ENCODE results near the gene PSTPIP1. TPM values are rescaled to one million over a fixed set of nuclear protein-coding genes. Genes with fewer than 3 reads are reported as not detected.

PSTPIP1 gene
- total and polyA plus RNA-seq, 2 experiments from 2014 or later = 0.80 TPM; not detected in 1

DNA sequence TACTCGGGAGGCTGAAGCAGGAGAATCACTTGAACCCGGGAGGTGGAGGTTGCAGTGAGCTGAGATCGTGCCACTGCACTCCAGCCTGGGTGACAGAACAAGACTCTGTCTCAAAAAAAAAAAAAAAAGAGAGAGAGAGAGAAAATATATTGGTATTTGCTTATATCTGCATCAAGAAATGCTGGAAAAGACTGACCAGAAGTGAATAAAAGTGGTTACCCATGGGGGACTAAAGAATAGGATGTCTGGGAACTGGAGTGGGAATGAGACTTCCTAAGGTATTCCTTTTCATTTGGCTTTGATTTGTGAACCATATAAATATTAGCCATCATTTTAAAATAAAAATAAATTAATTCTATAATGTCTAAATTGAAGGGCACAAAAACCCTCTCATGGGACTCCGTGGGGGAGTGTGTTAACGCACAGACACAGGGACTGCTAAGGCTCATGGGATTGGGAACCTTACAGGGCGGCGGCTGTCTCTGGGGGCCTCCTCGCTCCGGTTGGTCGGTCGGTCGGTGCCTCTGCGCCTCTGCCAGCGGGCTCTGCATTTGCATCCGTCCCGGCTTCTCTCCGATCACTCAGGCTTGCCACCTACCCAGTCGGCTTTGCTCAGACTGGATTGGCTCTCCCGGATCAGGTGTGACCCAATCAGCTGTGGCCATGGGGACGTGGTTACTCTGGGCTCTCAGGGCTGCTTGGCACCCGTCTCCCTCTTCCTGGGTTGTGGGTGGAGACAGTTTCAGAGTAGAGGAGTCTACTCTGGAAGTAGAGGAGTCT is 88.6 kb downstream of the PSTPIP1 start:
- H3K9me2 ChIP-seq (ENCODE audit: insufficient read depth) = no peaks in the 10 kb centered on the region
- H3K9me3 ChIP-seq (ENCODE audit: low read depth) = no peaks in the 10 kb centered on the region
- no peak overlapping the region for H3K4me3 ChIP-seq
- no peaks in the 10 kb centered on the region for H4K20me1 ChIP-seq (ENCODE audit: insufficient read depth)
- no peaks in the 10 kb centered on the region for H3K27me3 ChIP-seq (replicated peaks; ENCODE audit: insufficient read depth)
- no peaks in the 10 kb centered on the region for H3K79me2 ChIP-seq (ENCODE audit: insufficient read depth)
- peaks cover 10% of the 10 kb centered on the region for H3K4me1 ChIP-seq (ENCODE audit: insufficient read depth)
- 69 to 76% methylated on average over 21 of the region's 21 CpGs for WGBS, 2 experiments (ENCODE audit: low coverage in 1 of 2, low lambda C conversion rate in 2 of 2, missing lambda C conversion rate in 2 of 2)
- H3K27ac ChIP-seq = no peak overlapping the region
- TF ChIP-seq EZH2 (IDR thresholded peaks at IDR 0.05; ENCODE audit: insufficient read depth, poor library complexity, severe bottlenecking) (no peak), EZH2phosphoT487 (IDR thresholded peaks at IDR 0.05; ENCODE audit: insufficient read depth, low read depth) (no peak)
- DNase-seq = no peak
- no peak overlapping the region for H3K9ac ChIP-seq
- in situ Hi-C loops (cut with MboI) = no loop called here
- H3F3A ChIP-seq (ENCODE audit: insufficient read depth) = no peaks in the 10 kb centered on the region
- no peak overlapping the region for H2AFZ ChIP-seq
- no peaks in the 10 kb centered on the region for H3K36me3 ChIP-seq (ENCODE audit: low read depth)
- H3K4me2 ChIP-seq (ENCODE audit: unreplicated experiment) = no peak overlapping the region

DNA sequence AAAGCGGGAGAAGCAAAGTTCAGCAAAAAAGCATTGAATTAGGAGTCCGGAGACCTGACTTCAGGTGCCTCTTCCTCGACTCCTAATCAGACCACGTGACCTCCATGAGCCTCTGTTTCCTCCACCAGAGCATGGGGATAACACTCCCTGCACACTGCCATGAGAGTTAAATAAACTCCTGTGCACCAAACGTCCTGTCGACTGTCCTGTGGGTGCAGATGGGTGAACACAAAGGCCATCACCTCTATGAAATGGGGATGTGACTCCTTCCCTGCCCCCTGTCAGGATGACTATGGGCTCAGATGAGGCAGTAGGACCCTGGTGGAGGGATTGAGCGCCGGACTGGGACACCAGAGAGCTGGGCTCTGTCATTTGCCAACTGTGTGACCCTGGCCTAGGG is 89.5 kb downstream of the PSTPIP1 start:
- Histone ChIP-seq H3K9me3 (ENCODE audit: low read depth) (no peaks in the 10 kb centered on the region), H3K4me1 (ENCODE audit: insufficient read depth) (peaks cover 10% of the 10 kb centered on the region), H4K20me1 (ENCODE audit: insufficient read depth) (no peaks in the 10 kb centered on the region), H2AFZ (no peak overlapping the region), H3K27ac (no peak overlapping the region), H3F3A (ENCODE audit: insufficient read depth) (no peaks in the 10 kb centered on the region), H3K36me3 (ENCODE audit: low read depth) (no peaks in the 10 kb centered on the region), H3K4me3 (no peak overlapping the region), H3K27me3 (replicated peaks; ENCODE audit: insufficient read depth) (no peaks in the 10 kb centered on the region), H3K9ac (no peak overlapping the region), H3K79me2 (ENCODE audit: insufficient read depth) (no peaks in the 10 kb centered on the region), H3K4me2 (ENCODE audit: unreplicated experiment) (no peak overlapping the region), H3K9me2 (ENCODE audit: insufficient read depth) (no peaks in the 10 kb centered on the region)
- in situ Hi-C loops (cut with MboI) = no loop called here
- WGBS, 2 experiments (ENCODE audit: low coverage in 1 of 2, low lambda C conversion rate in 2 of 2, missing lambda C conversion rate in 2 of 2) = 71 to 81% methylated on average over 8 of the region's 8 CpGs
- TF ChIP-seq EZH2 (IDR thresholded peaks at IDR 0.05; ENCODE audit: insufficient read depth, poor library complexity, severe bottlenecking) = no peak
- no peak for TF ChIP-seq EZH2phosphoT487 (IDR thresholded peaks at IDR 0.05; ENCODE audit: insufficient read depth, low read depth)
- no peak for DNase-seq

DNA sequence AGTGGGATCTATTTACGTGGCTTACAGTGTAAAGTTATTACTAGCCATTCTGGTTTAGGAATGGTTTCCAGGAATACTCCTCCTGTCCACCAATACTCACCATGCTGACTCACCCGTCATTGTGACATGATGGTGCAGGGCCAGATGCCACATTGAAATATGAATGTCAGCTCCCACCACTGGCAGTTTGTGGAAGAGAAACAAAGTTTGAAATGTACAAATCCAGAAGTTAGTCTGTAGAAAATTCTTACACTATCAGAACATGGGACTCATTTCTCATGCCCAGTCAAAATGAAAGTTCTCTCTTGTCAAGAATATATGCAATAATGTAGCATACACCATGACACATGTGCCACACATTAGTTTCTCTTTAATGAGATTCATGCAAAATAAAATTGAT is 90.4 kb downstream of the PSTPIP1 start:
- Histone ChIP-seq H3K79me2 (ENCODE audit: insufficient read depth) (no peaks in the 10 kb centered on the region), H3K27me3 (replicated peaks; ENCODE audit: insufficient read depth) (no peaks in the 10 kb centered on the region), H3K9me2 (ENCODE audit: insufficient read depth) (no peaks in the 10 kb centered on the region), H3K36me3 (ENCODE audit: low read depth) (no peaks in the 10 kb centered on the region), H3K9ac (no peak overlapping the region), H3F3A (ENCODE audit: insufficient read depth) (no peaks in the 10 kb centered on the region), H3K4me2 (ENCODE audit: unreplicated experiment) (peak overlapping the region; percentile 25), H3K27ac (no peak overlapping the region), H3K4me3 (no peak overlapping the region), H2AFZ (no peak overlapping the region), H4K20me1 (ENCODE audit: insufficient read depth) (no peaks in the 10 kb centered on the region), H3K4me1 (ENCODE audit: insufficient read depth) (peaks cover 10% of the 10 kb centered on the region), H3K9me3 (ENCODE audit: low read depth) (no peaks in the 10 kb centered on the region)
- DNase-seq = peak; percentile 78
- no peak for TF ChIP-seq EZH2phosphoT487 (IDR thresholded peaks at IDR 0.05; ENCODE audit: insufficient read depth, low read depth)
- TF ChIP-seq EZH2 (IDR thresholded peaks at IDR 0.05; ENCODE audit: insufficient read depth, poor library complexity, severe bottlenecking) = no peak
- in situ Hi-C loops (cut with MboI) = no loop called here
- WGBS, 2 experiments (ENCODE audit: low coverage in 1 of 2, low lambda C conversion rate in 2 of 2, missing lambda C conversion rate in 2 of 2) = 3 to 4% methylated on average over 2 of the region's 2 CpGs

Small RNAs within 50 kb of the gene (small RNA-seq; reads per million reads assigned to genes)
- gene RN7SL278P (ENCODE audit: low read depth, low replicate concordance) = not detected

Other genes with a start within 250 kb of the PSTPIP1 start
- gene SCAPER, start 89.8 kb upstream of the PSTPIP1 start, total RNA-seq (2014; rRNA removed; shearing (Covaris generic)) = 5.9 and 10.4 TPM in 2 replicates
- gene SCAPER, start 89.8 kb upstream of the PSTPIP1 start, polyA plus RNA-seq (2016; fragmentation: Nextera tagmentation; extraction: Ambion mirVana) = 5.5 and 7.8 TPM in 2 replicates
- 95.4 and 96.7 TPM in 2 replicates for gene RCN2, start 63.4 kb upstream of the PSTPIP1 start, total RNA-seq (2014; rRNA removed; shearing (Covaris generic))
- 178 and 181 TPM in 2 replicates for gene RCN2, start 63.4 kb upstream of the PSTPIP1 start, polyA plus RNA-seq (2016; fragmentation: Nextera tagmentation; extraction: Ambion mirVana)
- 321 and 332 TPM in 2 replicates for gene TSPAN3, start 76.0 kb downstream of the PSTPIP1 start, total RNA-seq (2014; rRNA removed; shearing (Covaris generic))
- 307 and 320 TPM in 2 replicates for gene TSPAN3, start 76.0 kb downstream of the PSTPIP1 start, polyA plus RNA-seq (2016; fragmentation: Nextera tagmentation; extraction: Ambion mirVana)

All from GM23248 (cell line).